Astrocyte (in vitro differentiated cells and primary cell): ENCODE results near the gene ABHD17A.

Experiments used
- EZH2 ChIP-seq: IDR thresholded peaks from 2 replicates; pipeline ENCODE4 v1.6.1; 2012; ENCODE audit warnings: mild to moderate bottlenecking, low read length, inconsistent platforms; ENCODE audit not compliant: insufficient read depth
- TF ChIP-seq, protein P1 (sequence below): IDR thresholded peaks from 2 replicates; pipeline ENCODE4 v1.5.1; 2011; ENCODE audit warnings: low read depth, mild to moderate bottlenecking, inconsistent platforms, low read length, moderate library complexity; ENCODE audit not compliant: insufficient read depth

DNA sequence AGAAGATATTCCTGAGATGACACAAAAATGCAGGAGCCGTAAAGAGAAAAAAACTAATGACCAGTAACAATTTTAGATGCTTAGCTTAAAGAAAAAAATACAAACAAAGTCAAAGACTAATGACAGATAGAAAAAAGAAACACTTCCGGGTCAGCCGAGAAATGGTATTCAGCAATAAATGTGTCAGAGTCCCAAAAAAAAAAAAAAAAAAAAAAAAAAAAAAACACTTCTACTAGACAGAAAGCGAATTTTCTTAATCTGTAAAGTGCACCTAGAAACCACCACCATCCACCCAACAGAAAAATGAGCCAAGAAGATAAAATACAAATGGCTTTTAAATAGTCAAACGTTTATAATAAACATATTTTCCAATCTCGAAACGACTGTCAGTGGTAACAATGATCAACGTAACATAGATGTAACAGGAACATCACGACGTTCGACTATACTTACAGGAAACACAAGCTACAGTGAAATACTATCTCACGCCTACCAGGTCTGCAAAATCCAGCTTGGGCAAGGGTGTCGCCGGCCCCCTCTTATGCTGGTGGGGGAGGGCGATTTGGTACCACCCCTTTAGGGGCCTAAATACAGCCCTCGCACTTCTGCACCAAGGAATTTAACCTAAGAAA, 10.6 kb downstream of the ABHD17A start:
- TF ChIP-seq, protein P1, sequence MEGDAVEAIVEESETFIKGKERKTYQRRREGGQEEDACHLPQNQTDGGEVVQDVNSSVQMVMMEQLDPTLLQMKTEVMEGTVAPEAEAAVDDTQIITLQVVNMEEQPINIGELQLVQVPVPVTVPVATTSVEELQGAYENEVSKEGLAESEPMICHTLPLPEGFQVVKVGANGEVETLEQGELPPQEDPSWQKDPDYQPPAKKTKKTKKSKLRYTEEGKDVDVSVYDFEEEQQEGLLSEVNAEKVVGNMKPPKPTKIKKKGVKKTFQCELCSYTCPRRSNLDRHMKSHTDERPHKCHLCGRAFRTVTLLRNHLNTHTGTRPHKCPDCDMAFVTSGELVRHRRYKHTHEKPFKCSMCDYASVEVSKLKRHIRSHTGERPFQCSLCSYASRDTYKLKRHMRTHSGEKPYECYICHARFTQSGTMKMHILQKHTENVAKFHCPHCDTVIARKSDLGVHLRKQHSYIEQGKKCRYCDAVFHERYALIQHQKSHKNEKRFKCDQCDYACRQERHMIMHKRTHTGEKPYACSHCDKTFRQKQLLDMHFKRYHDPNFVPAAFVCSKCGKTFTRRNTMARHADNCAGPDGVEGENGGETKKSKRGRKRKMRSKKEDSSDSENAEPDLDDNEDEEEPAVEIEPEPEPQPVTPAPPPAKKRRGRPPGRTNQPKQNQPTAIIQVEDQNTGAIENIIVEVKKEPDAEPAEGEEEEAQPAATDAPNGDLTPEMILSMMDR, result no peak
- TF ChIP-seq EZH2, result no peak
